CD4-positive, CD25-positive, alpha-beta regulatory T cell (primary cell): Measurements from ENCODE around the gene DPH5. TPM values are rescaled to one million over a fixed set of nuclear protein-coding genes. Genes with fewer than 3 reads are reported as not detected.
A peak's percentile ranks its signal among the peaks of the same experiment; 100 is the strongest.

ENCODE experiments used
- ATAC-seq, 2 donors: fragments of 150-1000 bp; cut with Tn5 transposase; one replicate each; pipeline ENCODE4 v1.10.0; 2021; ENCODE audit warnings: low read depth in 2 of 2, moderate number of reproducible peaks in 2 of 2, moderate library complexity in 1 of 2
- DNase-seq, 3 donors: peaks; one replicate each; pipeline versions ENCODE4 v3.0.0 to v3.0.0-alpha.2; 2012 to 2022; ENCODE audit warnings: mixed read lengths in 1 of 3
- H3K27ac ChIP-seq: one replicate; pipeline ENCODE4 v1.7.0; 2013; ENCODE audit warnings: mild to moderate bottlenecking, low read length; ENCODE audit not compliant: insufficient read depth, poor library complexity, severe bottlenecking
- H3K27me3 ChIP-seq: one replicate; pipeline ENCODE4 v1.7.0; 2013; ENCODE audit warnings: low read length; ENCODE audit not compliant: control insufficient read depth, insufficient read depth
- H3K36me3 ChIP-seq: one replicate; pipeline ENCODE4 v1.7.0; 2013; ENCODE audit warnings: mild to moderate bottlenecking, low read length, moderate library complexity; ENCODE audit not compliant: control insufficient read depth, insufficient read depth
- H3K4me1 ChIP-seq: 2 replicates; pipeline ENCODE4 v1.7.0; 2013; ENCODE audit warnings: mild to moderate bottlenecking, low read length; ENCODE audit not compliant: insufficient read depth, control insufficient read depth, poor library complexity, severe bottlenecking
- H3K4me3 ChIP-seq: one replicate; pipeline ENCODE4 v1.7.0; 2013; ENCODE audit warnings: low read depth, mild to moderate bottlenecking, low read length, moderate library complexity
- H3K9me3 ChIP-seq, 2 experiments: 1 replicate in 1 of 2; 2 replicates in 1 of 2; pipeline ENCODE4 v1.7.0; 2013; ENCODE audit warnings: low read length in 2 of 2, mild to moderate bottlenecking in 1 of 2, moderate library complexity in 1 of 2; ENCODE audit not compliant: control insufficient read depth in 2 of 2
- H3K27ac Mint-ChIP-seq, 3 donors: one replicate each; pipeline ENCODE4 v1.8.0; 2020 to 2022; ENCODE audit warnings: mild to moderate bottlenecking in 3 of 3, mixed read lengths in 3 of 3, moderate library complexity in 2 of 3
- H3K27me3 Mint-ChIP-seq: one replicate; pipeline ENCODE4 v1.8.0; 2022; ENCODE audit warnings: mild to moderate bottlenecking, mixed read lengths
- H3K36me3 Mint-ChIP-seq: one replicate; pipeline ENCODE4 v1.8.0; 2020; ENCODE audit warnings: mixed read lengths
- H3K4me1 Mint-ChIP-seq, 4 donors: one replicate each; pipeline ENCODE4 v1.8.0; 2020 to 2022; ENCODE audit warnings: mixed read lengths in 4 of 4, mild to moderate bottlenecking in 1 of 4
- H3K4me3 Mint-ChIP-seq, 4 donors: one replicate each; pipeline ENCODE4 v1.8.0; 2020 to 2022; ENCODE audit warnings: mild to moderate bottlenecking in 4 of 4, mixed read lengths in 4 of 4, moderate library complexity in 3 of 4
- H3K9me3 Mint-ChIP-seq, 7 donors: one replicate each; pipeline ENCODE4 v1.8.0; 2020 to 2022; ENCODE audit warnings: mixed read lengths in 7 of 7, mild to moderate bottlenecking in 3 of 7, moderate library complexity in 2 of 7
- polyA plus RNA-seq, 4 donors: library from polyadenylated mRNA; unstranded; fragments of 300-500 nt; fragmentation: Illumina TruSeq; gene quantifications; one replicate each; pipeline ENCODE4 v1.2.3, GENCODE V29; 2021
- total RNA-seq: library from RNA; stranded (reverse); gene quantifications from one replicate; pipeline ENCODE4 v1.2.3, GENCODE V29; 2022

DPH5 gene
- total and polyA plus RNA-seq, 5 donors from 2014 or later: 30.6 to 49.8 (median 44.2) TPM

DNA sequence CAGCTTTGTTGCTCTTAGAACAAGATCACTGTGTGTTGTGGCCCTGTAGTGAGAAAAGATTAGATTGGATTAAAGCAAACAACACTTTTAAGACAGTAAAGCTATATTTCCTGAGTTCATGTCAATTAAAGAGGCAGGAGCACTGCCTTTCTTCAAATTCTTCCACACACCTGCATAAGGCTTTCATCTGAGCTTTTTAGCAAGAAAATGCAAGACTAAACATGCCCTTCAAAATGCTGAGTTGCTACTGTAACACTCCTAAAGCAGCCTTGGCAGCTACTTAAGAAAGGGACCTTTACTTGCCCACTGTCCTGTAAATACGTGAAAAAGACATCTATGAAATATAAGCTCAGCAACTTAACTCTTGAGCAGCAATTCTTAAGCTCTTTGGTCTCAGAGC, 11.8 kb downstream of the DPH5 start:
- Mint-ChIP-seq H3K4me3 (no peak overlapping the region), H3K4me1 (peaks cover 10 to 24% (median 17%) of the 10 kb centered on the region in 4 donors), H3K36me3 (peaks cover 49% of the 10 kb centered on the region), H3K9me3 (peaks cover 0 to 2% (median 0%) of the 10 kb centered on the region in 7 donors), H3K27me3 (no peaks in the 10 kb centered on the region), H3K27ac (no peak overlapping the region)
- H3K27me3 ChIP-seq: no peaks in the 10 kb centered on the region
- no peak for ATAC-seq
- peaks cover 10% of the 10 kb centered on the region for H3K36me3 ChIP-seq
- no peak overlapping the region for H3K27ac ChIP-seq
- DNase-seq: no peak
- H3K4me3 ChIP-seq: no peak overlapping the region
- H3K4me1 ChIP-seq: no peaks in the 10 kb centered on the region
- H3K9me3 ChIP-seq: no peaks in the 10 kb centered on the region

DNA sequence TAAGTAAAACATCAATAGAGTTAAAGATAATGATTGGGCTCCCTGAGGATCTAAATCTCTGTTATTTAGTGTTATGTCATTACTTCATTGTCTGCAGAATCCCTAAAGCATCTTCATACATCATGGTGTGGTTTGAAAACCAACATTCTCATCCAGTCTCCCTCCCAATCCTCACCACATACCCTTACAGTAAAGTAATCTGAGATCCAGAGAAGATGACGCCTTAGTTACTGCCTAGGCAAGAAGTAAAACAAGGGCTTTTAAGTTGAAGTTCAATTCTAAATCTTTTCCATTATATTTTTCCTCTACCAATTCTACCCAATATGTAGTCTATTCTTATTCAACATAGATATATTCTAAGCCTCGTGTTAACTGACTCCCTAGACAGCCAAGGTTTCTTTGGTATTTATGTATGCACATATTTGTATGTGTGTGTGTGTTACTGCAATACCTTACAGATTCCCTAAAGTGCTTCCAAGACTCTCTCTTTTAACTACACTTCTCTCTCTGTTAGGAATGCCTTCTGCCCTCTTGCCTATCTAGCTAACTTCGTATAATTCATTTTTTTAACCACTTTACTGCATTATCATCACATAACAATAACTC, 17.3 kb downstream of the DPH5 start:
- H3K4me1 ChIP-seq: peaks cover 23% of the 10 kb centered on the region
- H3K36me3 Mint-ChIP-seq: peaks cover 43% of the 10 kb centered on the region
- DNase-seq (no peak), ATAC-seq (no peak)
- H3K9me3 Mint-ChIP-seq: peaks cover 0 to 5% (median 0%) of the 10 kb centered on the region in 7 donors
- no peak overlapping the region for H3K4me3 ChIP-seq
- H3K9me3 ChIP-seq: no peaks in the 10 kb centered on the region
- no peak overlapping the region for H3K27ac ChIP-seq
- no peaks in the 10 kb centered on the region for H3K27me3 Mint-ChIP-seq
- H3K4me1 Mint-ChIP-seq: peaks cover 33 to 52% (median 39%) of the 10 kb centered on the region in 4 donors
- no peaks in the 10 kb centered on the region for H3K27me3 ChIP-seq
- H3K4me3 Mint-ChIP-seq: peak overlapping the region in 1 of 4 donors; percentile 19
- H3K36me3 ChIP-seq: peaks cover 2% of the 10 kb centered on the region
- H3K27ac Mint-ChIP-seq: no peak overlapping the region

DNA sequence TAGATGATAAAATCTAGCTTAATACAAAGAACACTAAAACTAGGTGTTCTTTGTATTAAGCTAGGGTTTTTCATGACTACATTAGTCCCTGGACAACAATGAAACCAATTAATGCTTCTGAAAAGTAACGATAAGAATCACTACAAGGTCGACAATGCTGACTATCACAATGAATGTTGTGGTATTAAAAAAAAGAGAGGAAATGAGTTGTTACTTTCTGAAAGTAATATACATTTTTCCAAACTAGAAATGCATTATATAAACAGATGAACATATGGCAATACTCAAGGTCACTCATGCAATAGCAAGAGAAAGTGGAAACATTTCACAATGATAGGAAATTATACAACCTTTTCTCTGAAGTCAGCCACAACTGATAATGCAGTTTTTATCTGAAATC, 19.0 kb downstream of the DPH5 start:
- Mint-ChIP-seq H3K4me1 (peaks cover 39 to 65% (median 46%) of the 10 kb centered on the region in 4 donors), H3K4me3 (peak overlapping the region; percentile 27 to 65 (median 52)), H3K36me3 (peaks cover 36% of the 10 kb centered on the region), H3K27me3 (no peaks in the 10 kb centered on the region), H3K27ac (no peak overlapping the region), H3K9me3 (peaks cover 0 to 5% (median 0%) of the 10 kb centered on the region in 7 donors)
- Histone ChIP-seq H3K27me3 (no peaks in the 10 kb centered on the region), H3K36me3 (no peaks in the 10 kb centered on the region), H3K4me1 (peaks cover 32% of the 10 kb centered on the region), H3K27ac (peak overlapping the region; percentile 41), H3K9me3 (no peaks in the 10 kb centered on the region), H3K4me3 (peak overlapping the region; percentile 33)
- peak in 1 of 3 donors; percentile 63 for DNase-seq
- no peak for ATAC-seq

DNA sequence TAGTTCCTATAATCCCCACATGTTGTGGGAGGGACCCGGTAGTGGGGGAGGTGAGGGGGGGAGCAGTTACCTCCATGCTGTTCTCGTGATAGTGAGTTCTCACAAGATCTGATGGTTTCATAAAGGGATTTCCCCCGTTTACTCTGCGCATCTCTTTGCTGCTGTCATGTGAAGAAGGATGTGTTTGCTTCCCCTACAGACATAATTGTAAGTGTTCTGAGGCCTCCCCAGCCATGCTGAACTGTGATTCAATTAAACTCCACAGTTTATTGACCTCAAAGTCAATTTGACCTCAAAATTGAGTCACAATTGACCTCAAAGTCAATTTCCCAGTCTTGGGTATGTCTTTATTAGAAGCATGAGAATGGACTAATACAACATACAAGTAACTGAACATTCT, 19.7 kb downstream of the DPH5 start:
- Mint-ChIP-seq H3K4me1 (peaks cover 38 to 69% (median 47%) of the 10 kb centered on the region in 4 donors), H3K4me3 (peak overlapping the region in 3 of 4 donors; percentile 1 to 55 (median 50)), H3K27ac (peak overlapping the region in 1 of 3 donors; percentile 7), H3K9me3 (peaks cover 0 to 5% (median 0%) of the 10 kb centered on the region in 7 donors), H3K36me3 (peaks cover 40% of the 10 kb centered on the region), H3K27me3 (no peaks in the 10 kb centered on the region)
- Histone ChIP-seq H3K27ac (peak overlapping the region; percentile 41), H3K36me3 (peaks cover 3% of the 10 kb centered on the region), H3K4me3 (no peak overlapping the region), H3K9me3 (no peaks in the 10 kb centered on the region), H3K27me3 (no peaks in the 10 kb centered on the region), H3K4me1 (peaks cover 32% of the 10 kb centered on the region)
- DNase-seq (peak in 1 of 3 donors; percentile 42), ATAC-seq (no peak)

DNA sequence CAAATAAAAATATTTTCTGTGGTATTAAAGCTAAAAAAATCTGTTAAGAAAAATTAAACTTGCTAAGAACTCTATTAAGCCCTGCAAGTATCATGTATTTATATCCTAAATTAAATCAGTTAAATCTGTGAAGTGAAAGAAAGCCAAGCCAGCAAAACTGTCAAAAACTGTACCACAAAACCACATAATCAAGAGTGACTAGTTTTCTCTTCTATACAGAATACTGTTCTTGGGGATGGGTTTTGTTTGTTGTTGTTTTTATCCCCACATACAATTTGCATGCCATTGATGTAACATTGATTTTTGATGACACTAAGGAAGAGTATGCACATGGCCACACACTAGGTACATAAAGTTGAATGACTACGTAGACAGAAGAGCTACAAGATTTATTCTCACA, 20.4 kb downstream of the DPH5 start:
- H3K27ac ChIP-seq: no peak overlapping the region
- H3K27ac Mint-ChIP-seq: peak overlapping the region in 2 of 3 donors; percentile 0 to 12

DNA sequence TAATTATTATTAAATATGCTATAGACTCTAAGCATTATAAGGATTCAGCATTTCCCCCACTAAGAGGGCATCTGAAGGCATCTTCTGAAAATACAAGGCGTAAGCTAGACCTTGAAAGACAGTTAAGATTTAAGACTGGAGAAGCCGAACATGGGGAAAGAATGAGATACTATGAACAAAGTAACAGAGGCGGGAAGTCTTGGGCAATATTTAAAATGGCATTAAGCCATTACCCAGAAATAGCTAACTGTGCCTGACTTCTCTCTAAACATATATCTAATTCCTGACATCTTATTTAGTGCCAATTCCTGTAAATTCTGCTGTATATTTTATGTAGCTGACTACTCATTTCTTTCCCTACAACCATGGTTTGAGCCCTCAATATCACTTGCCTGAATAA, 20.9 kb downstream of the DPH5 start:
- ATAC-seq (no peak), DNase-seq (no peak)
- peaks cover 39 to 69% (median 48%) of the 10 kb centered on the region in 4 donors for H3K4me1 Mint-ChIP-seq
- H3K9me3 Mint-ChIP-seq: peaks cover 0 to 5% (median 0%) of the 10 kb centered on the region in 7 donors
- H3K27ac Mint-ChIP-seq: peak overlapping the region in 2 of 3 donors; percentile 0 to 9
- H3K36me3 Mint-ChIP-seq: peaks cover 37% of the 10 kb centered on the region
- no peak overlapping the region for H3K27ac ChIP-seq
- H3K27me3 ChIP-seq: no peaks in the 10 kb centered on the region
- peaks cover 4% of the 10 kb centered on the region for H3K36me3 ChIP-seq
- H3K4me3 ChIP-seq: no peak overlapping the region
- no peaks in the 10 kb centered on the region for H3K9me3 ChIP-seq
- H3K4me1 ChIP-seq: peaks cover 32% of the 10 kb centered on the region
- H3K4me3 Mint-ChIP-seq: no peak overlapping the region
- no peaks in the 10 kb centered on the region for H3K27me3 Mint-ChIP-seq

More for the DNA sequence above, 20.4 kb downstream of the DPH5 start:
- DNase-seq (peak in 1 of 3 donors; percentile 31), ATAC-seq (no peak)
- Mint-ChIP-seq H3K36me3 (peaks cover 39% of the 10 kb centered on the region), H3K27me3 (no peaks in the 10 kb centered on the region), H3K9me3 (peaks cover 0 to 5% (median 0%) of the 10 kb centered on the region in 7 donors), H3K4me1 (peaks cover 38 to 70% (median 47%) of the 10 kb centered on the region in 4 donors), H3K4me3 (peak overlapping the region in 2 of 4 donors; percentile 17 to 18)
- H3K27me3 ChIP-seq: no peaks in the 10 kb centered on the region
- no peak overlapping the region for H3K4me3 ChIP-seq
- peaks cover 32% of the 10 kb centered on the region for H3K4me1 ChIP-seq
- no peaks in the 10 kb centered on the region for H3K9me3 ChIP-seq
- peaks cover 4% of the 10 kb centered on the region for H3K36me3 ChIP-seq

DNA sequence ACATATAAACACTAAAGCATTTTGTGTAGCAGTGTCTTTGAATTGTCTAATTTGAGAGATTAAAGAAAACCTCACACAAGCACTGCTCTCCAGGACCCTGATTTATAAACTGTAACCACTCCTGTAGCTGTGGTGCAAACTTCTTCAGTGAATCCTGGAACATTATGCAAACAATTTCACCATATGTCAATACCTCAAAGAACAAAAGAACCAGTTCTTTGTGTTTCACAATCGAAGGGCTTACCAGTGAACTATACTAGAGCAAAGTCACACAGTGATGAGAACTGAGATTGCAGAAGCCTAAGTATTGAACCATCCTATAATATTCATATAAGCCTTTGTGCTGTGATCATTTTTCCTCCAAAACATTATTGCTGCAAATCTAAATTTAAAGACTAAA, 21.5 kb downstream of the DPH5 start:
- H3K4me1 ChIP-seq: peaks cover 32% of the 10 kb centered on the region

More for the DNA sequence above, 21.5 kb downstream of the DPH5 start:
- ATAC-seq (no peak), DNase-seq (no peak)
- H3K27me3 ChIP-seq: no peaks in the 10 kb centered on the region
- Mint-ChIP-seq H3K4me1 (peaks cover 38 to 65% (median 48%) of the 10 kb centered on the region in 4 donors), H3K27me3 (no peaks in the 10 kb centered on the region), H3K36me3 (peaks cover 31% of the 10 kb centered on the region), H3K27ac (peak overlapping the region in 2 of 3 donors; percentile 0 to 3), H3K9me3 (peaks cover 0 to 5% (median 0%) of the 10 kb centered on the region in 7 donors), H3K4me3 (no peak overlapping the region)
- H3K36me3 ChIP-seq: peaks cover 4% of the 10 kb centered on the region
- H3K9me3 ChIP-seq: no peaks in the 10 kb centered on the region
- H3K27ac ChIP-seq: no peak overlapping the region
- no peak overlapping the region for H3K4me3 ChIP-seq
